HG02870 (cell line): Measurements from ENCODE around the gene SNX30.

Experiments used
- ATAC-seq: cut with Tn5 transposase; IDR thresholded peaks from one replicate; pipeline ENCODE4 v1.9.1; 2021; ENCODE audit warnings: mild to moderate bottlenecking, moderate library complexity; ENCODE audit not compliant: unreplicated experiment

The SNX30 gene

DNA sequence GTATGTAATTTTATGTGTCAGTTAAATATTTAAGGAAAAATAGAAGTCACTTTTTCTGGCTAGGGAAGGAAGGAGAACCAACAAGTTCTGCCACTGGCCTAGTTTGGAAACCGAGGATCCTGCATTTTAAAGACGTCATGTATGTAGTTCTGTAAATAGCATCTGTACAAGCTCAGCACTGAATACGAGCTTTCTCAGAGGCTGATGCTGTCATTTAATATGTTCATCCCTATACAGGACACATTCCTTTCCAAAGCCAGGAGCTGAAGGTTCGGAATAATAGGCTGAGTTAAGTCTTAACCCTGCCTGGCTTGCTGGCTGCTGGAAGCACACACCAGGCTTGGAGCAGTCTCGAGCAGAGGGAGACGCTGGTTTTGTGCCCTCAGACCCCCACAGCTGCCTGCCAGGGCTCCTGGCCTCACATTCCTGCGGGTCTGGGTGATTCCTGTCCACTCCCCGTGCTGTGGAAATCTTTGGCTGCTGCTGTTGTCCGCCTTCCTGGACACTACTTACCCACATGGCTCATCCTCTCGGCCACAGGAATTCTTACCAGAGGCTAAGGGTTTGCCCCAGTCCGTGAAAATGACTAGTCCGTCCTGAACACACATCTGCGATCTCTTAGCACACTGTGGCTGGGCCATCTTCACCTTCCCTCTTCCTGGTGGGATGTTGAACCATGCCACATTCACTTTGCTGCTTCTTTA, 103.5 kb downstream of the SNX30 start:
- no peak for ATAC-seq

DNA sequence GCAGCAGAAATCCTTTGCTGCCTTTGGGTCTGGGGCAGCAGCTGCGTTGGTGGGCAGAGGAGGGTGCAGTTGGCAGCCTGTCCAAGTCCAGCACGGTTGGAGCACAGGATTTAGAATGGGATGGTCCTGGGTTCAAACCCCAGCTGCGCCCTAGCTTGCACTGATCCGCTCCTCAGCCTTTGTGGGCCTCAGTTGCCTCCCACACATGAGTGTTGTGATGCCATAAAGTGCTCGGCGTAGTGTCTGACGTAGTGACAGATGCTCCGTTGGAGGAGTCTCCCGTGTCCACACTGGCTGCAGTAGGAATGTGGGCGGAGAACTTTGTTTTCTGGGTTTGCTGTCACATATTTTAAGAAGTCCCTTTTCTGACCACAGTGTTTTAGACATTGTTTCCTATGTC, 104.1 kb downstream of the SNX30 start:
- no peak for ATAC-seq

GRCh38 chr9:112856200-112856599, 105.6 kb downstream of the SNX30 start:
- ATAC-seq: no peak

GRCh38 chr9:112856843-112857242, 106.3 kb downstream of the SNX30 start:
- ATAC-seq: no peak

GRCh38 chr9:112858005-112858404, 107.4 kb downstream of the SNX30 start:
- no peak for ATAC-seq

DNA sequence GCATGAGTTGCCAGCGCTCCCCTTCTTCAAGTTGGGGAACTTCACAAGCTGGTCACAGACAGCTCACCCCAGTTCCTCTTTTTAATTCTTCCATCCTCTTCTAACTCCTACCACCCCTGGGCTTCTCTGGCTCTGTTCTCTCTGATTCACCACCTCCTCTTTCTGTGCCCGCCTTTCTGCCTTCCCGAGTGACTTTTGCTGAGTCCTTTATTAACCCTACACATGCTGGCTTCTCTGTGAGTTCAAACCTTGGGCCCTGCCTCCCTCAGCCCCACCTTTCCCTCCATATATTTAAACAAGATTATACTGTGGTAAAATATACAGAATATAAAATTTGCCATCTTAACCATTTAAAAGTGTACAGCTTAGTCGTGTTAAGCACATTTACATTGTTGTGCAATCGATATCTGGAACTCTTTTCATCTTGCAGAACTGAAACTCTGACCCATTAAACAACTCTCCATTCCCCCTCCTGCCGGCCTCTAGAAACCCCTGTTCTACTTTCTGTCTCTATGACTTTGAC, 108.1 kb downstream of the SNX30 start:
- peak; percentile 55 for ATAC-seq

GRCh38 chr9:112860451-112860850, 109.9 kb downstream of the SNX30 start:
- ATAC-seq: no peak

GRCh38 chr9:112861155-112861554, 110.6 kb downstream of the SNX30 start:
- no peak for ATAC-seq

DNA sequence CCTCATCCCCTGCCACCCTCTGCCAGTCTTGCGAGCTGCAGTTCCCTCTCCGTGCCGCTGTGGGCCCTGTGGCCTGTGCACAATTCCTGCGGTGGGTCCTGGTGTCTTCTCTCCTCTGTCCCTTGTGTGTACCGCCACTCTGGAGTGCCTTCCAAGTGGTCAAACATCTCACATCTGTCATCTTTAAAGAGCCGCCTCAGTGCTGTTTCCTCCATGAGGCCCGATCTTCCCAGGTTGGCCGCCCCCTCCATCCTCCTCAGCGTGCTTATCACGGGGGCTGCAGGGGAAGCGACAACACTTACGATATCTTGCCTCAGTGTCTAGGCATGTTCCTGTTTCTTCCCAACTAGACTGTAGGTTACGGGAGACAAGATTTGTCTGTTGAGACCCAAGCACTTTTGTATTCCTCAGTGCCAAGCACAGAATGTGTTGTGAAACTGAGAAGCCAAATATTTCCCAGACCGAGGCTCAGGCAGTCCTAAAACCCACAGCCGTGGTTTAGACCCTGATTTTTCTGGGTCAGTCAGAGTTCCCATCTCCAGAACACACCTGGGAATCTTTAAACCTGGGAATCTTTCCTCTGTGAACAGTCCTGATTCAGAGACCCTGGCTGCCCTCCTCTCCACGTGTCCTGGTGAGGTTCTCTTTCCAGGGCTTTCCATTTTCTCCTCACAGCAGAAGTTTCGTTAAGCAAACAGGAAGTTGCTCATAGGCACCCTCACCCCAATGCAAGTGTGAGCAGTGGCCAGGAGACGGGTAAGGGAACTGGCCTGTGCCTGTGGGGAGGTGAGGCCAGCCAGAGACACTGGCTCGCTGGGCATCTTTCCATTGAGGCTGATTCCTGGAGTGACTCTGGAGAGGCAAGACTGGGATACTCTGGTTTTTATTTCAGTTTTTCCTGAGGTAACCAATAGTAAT, 111.3 kb downstream of the SNX30 start:
- no peak for ATAC-seq

DNA sequence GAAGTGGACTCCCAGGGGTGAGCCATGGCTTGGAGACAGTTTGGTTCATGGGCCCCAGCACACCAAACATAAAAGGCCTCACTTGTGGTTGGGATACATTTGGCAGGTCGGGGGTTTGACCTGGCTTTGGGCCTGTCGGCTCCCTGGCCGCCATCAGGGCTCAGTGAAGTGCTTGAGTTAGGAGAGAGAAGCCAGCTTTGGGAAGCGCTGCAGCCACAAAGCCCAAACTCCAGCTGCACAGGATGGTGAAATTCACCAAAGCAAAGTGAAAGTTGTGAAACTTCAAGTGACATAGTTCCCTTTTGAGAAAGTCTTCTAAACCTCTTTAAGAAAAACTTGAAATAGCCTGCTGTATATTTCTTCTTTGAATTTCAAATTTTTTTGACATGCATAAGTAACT, 112.7 kb downstream of the SNX30 start:
- ATAC-seq: peak; percentile 36

- peak; percentile 42 for ATAC-seq
These were observed 113.2 kb downstream of the SNX30 start for GRCh38 chr9:112863746-112864145.

- ATAC-seq: no peak
These were observed 113.8 kb downstream of the SNX30 start for GRCh38 chr9:112864403-112864802.

DNA sequence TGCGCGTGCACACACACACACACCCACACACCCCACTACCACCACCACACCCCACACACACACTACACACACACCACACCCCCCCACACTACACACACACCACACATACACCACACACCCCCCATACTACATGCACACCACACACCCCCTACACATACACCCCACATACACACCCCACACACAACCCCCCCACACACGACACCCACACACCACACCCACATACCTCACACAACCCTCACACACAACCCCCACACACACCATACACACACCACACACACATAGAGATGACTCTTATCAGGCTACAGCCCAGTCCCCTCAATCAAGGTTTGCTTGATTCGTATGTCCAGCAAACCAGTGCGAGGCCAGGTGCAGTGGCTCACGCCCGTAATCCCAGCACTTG, 114.4 kb downstream of the SNX30 start:
- ATAC-seq: no peak

GRCh38 chr9:112866662-112867274, 116.2 kb downstream of the SNX30 start:
- no peak for ATAC-seq

- no peak for ATAC-seq
These were observed 116.9 kb downstream of the SNX30 start for GRCh38 chr9:112867275-112867991.

GRCh38 chr9:112868461-112868860, 117.9 kb downstream of the SNX30 start:
- ATAC-seq: no peak

DNA sequence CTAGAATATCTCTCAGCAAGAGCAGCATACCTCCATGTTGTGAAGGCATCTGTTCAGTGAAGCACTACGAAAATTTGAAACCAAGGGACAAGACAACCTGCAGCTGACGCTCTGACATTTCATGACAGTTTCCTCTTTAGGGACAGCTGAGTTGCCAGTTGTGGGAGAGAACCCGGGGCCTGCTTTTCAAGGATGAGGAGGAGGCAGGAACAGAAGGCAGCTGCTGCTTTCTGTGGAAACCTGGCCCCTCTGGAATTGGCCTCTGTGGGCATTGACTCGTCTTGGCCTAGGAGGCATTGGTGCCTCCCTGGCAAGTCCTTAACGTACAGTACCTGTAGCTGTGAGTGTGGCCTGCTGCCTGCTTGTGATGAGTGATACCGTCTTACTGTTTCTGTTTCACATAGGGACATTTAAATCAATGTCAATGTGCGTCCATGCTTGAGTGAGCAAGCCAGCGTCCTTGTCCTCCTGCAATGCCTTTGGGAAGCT, 118.5 kb downstream of the SNX30 start:
- no peak for ATAC-seq

GRCh38 chr9:112869917-112870316, 119.4 kb downstream of the SNX30 start:
- ATAC-seq: no peak

DNA sequence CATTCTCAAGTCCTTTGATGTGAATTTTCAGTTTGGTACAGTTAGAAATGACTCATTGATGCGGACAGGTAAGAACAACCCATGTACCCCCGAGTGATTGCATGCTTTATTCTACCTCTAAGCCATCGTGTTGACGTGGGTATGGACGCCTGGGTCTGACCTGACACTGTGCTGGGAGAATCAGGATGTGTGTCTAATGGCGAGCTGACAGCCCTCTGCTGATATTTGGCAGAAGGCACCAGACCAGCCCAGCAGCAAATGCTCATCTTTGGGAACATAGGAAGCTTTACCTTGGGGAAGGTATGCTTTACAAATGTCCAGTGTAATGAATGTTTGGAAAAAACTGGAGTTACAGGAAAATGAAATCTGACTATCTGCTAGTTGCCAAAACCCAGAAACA, 120.0 kb downstream of the SNX30 start:
- no peak for ATAC-seq

GRCh38 chr9:112872019-112872418, 121.5 kb downstream of the SNX30 start:
- no peak for ATAC-seq
